Activated CD4-positive, alpha-beta T cell treated with anti-CD3 and anti-CD28 coated beads, Interleukin-2, amount 10 ng/mL, durations not matched to agents 24 days and 14 days (primary cell): Measurements from ENCODE around the gene MPPE1. TPM values are rescaled to one million over a fixed set of nuclear protein-coding genes. Genes with fewer than 3 reads are reported as not detected.
"Not testable (repeated sequence)": the region's sequence is repeated elsewhere in the genome, so short reads cannot be mapped to it uniquely, and the experiment has no call there.

Source experiments
- DNase-seq: peaks from one replicate; pipeline ENCODE4 v3.0.0; 2022
- H3K27ac Mint-ChIP-seq: one replicate; pipeline ENCODE4 v1.8.0; 2022; ENCODE audit warnings: mild to moderate bottlenecking, mixed read lengths
- H3K27me3 Mint-ChIP-seq: one replicate; pipeline ENCODE4 v1.8.0; 2022; ENCODE audit warnings: mixed read lengths
- H3K36me3 Mint-ChIP-seq: one replicate; pipeline ENCODE4 v1.8.0; 2022; ENCODE audit warnings: low read depth, mild to moderate bottlenecking, mixed read lengths
- H3K4me1 Mint-ChIP-seq: one replicate; pipeline ENCODE4 v1.8.0; 2021; ENCODE audit warnings: mixed read lengths
- H3K4me3 Mint-ChIP-seq: one replicate; pipeline ENCODE4 v1.8.0; 2022; ENCODE audit warnings: mild to moderate bottlenecking, moderate library complexity, mixed read lengths
- H3K9me3 Mint-ChIP-seq: one replicate; pipeline ENCODE4 v1.8.0; 2021; ENCODE audit warnings: mixed read lengths
- intact Hi-C: fragments of 100-400 bp; cut with micrococcal nuclease; formaldehyde crosslinking; loops from one replicate; pipeline ENCODE4 v1.15.1; 2023
- total RNA-seq: library from RNA; stranded (reverse); gene quantifications from 2 replicates; pipeline ENCODE4 v1.2.3, GENCODE V29; 2022

The MPPE1 gene
- total RNA-seq, 1 donor from 2014 or later = 39.2 TPM

- Mint-ChIP-seq H3K27me3 (no peaks in the 10 kb centered on the region), H3K9me3 (no peaks in the 10 kb centered on the region), H3K4me1 (peaks cover 8% of the 10 kb centered on the region), H3K4me3 (no peak overlapping the region), H3K36me3 (no peaks in the 10 kb centered on the region), H3K27ac (no peak overlapping the region)
- intact Hi-C loops = no loop called here
- no peak for DNase-seq
These were observed 36.7 kb upstream of the MPPE1 start for GRCh38 chr18:11944786-11945185.

GRCh38 chr18:11944252-11944651 lies 36.1 kb upstream of the MPPE1 start:
- Mint-ChIP-seq H3K27ac (no peak overlapping the region), H3K4me1 (peaks cover 8% of the 10 kb centered on the region), H3K4me3 (no peak overlapping the region), H3K9me3 (no peaks in the 10 kb centered on the region), H3K27me3 (no peaks in the 10 kb centered on the region), H3K36me3 (no peaks in the 10 kb centered on the region)
- DNase-seq = no peak
- intact Hi-C loops = no loop called here

GRCh38 chr18:11943551-11943950 lies 35.4 kb upstream of the MPPE1 start:
- no peaks in the 10 kb centered on the region for H3K36me3 Mint-ChIP-seq
- peaks cover 8% of the 10 kb centered on the region for H3K4me1 Mint-ChIP-seq
- no peak overlapping the region for H3K27ac Mint-ChIP-seq
- no peak overlapping the region for H3K4me3 Mint-ChIP-seq
- intact Hi-C loops = no loop called here
- no peaks in the 10 kb centered on the region for H3K27me3 Mint-ChIP-seq
- no peak for DNase-seq
- H3K9me3 Mint-ChIP-seq = no peaks in the 10 kb centered on the region

- Mint-ChIP-seq H3K27me3 (no peaks in the 10 kb centered on the region), H3K27ac (no peak overlapping the region), H3K4me3 (no peak overlapping the region), H3K9me3 (no peaks in the 10 kb centered on the region), H3K4me1 (peaks cover 2% of the 10 kb centered on the region), H3K36me3 (no peaks in the 10 kb centered on the region)
- no peak for DNase-seq
- intact Hi-C loops = no loop called here
These were observed 32.8 kb upstream of the MPPE1 start for GRCh38 chr18:11940956-11941355.

GRCh38 chr18:11937874-11938478 lies 29.9 kb upstream of the MPPE1 start:
- H3K27me3 Mint-ChIP-seq = no peaks in the 10 kb centered on the region
- no peak overlapping the region for H3K4me3 Mint-ChIP-seq
- no peaks in the 10 kb centered on the region for H3K9me3 Mint-ChIP-seq
- no peak overlapping the region for H3K27ac Mint-ChIP-seq
- H3K4me1 Mint-ChIP-seq = peaks cover 2% of the 10 kb centered on the region
- H3K36me3 Mint-ChIP-seq = no peaks in the 10 kb centered on the region
- peak; percentile 93 for DNase-seq
- intact Hi-C loops = loop anchor here (1.0 to 10.0 kb wide), 3 partner anchors 57 to 297 kb away; no protein-coding TSS in a partner anchor

- Mint-ChIP-seq H3K9me3 (no peaks in the 10 kb centered on the region), H3K27me3 (no peaks in the 10 kb centered on the region), H3K4me1 (no peaks in the 10 kb centered on the region), H3K27ac (no peak overlapping the region), H3K36me3 (no peaks in the 10 kb centered on the region), H3K4me3 (no peak overlapping the region)
- DNase-seq = no peak
- intact Hi-C loops = loop anchor here (10.0 kb wide), 1 partner anchor 302 kb away; no protein-coding TSS in a partner anchor
These were observed 24.3 kb upstream of the MPPE1 start for GRCh38 chr18:11932393-11932792.

GRCh38 chr18:11927497-11927896 lies 19.4 kb upstream of the MPPE1 start:
- Mint-ChIP-seq H3K27ac (no peak overlapping the region), H3K36me3 (no peaks in the 10 kb centered on the region)

GRCh38 chr18:11925800-11926481 lies 17.8 kb upstream of the MPPE1 start:
- Mint-ChIP-seq H3K36me3 (no peaks in the 10 kb centered on the region), H3K27ac (no peak overlapping the region)
- DNase-seq = no peak

More at GRCh38 chr18:11927497-11927896, 19.4 kb upstream of the MPPE1 start:
- H3K4me1 Mint-ChIP-seq = no peaks in the 10 kb centered on the region
- no peaks in the 10 kb centered on the region for H3K27me3 Mint-ChIP-seq
- no peaks in the 10 kb centered on the region for H3K9me3 Mint-ChIP-seq
- no peak overlapping the region for H3K4me3 Mint-ChIP-seq
- DNase-seq = no peak
- intact Hi-C loops = no loop called here

GRCh38 chr18:11923450-11923849 lies 15.3 kb upstream of the MPPE1 start:
- H3K36me3 Mint-ChIP-seq = no peaks in the 10 kb centered on the region
- peaks cover 2% of the 10 kb centered on the region for H3K27me3 Mint-ChIP-seq

More at GRCh38 chr18:11925800-11926481, 17.8 kb upstream of the MPPE1 start:
- intact Hi-C loops = no loop called here
- Mint-ChIP-seq H3K27me3 (no peaks in the 10 kb centered on the region), H3K4me1 (peaks cover 6% of the 10 kb centered on the region), H3K4me3 (no peak overlapping the region), H3K9me3 (no peaks in the 10 kb centered on the region)

GRCh38 chr18:11919522-11919921 lies 11.4 kb upstream of the MPPE1 start:
- H3K36me3 Mint-ChIP-seq, intact Hi-C loops, H3K27ac Mint-ChIP-seq, H3K4me3 Mint-ChIP-seq, DNase-seq, H3K9me3 Mint-ChIP-seq, H3K27me3 Mint-ChIP-seq: not testable (repeated sequence)
- peaks cover 11% of the 10 kb centered on the region for H3K4me1 Mint-ChIP-seq

More at GRCh38 chr18:11923450-11923849, 15.3 kb upstream of the MPPE1 start:
- peaks cover 6% of the 10 kb centered on the region for H3K4me1 Mint-ChIP-seq
- no peak overlapping the region for H3K4me3 Mint-ChIP-seq
- intact Hi-C loops = no loop called here
- no peak overlapping the region for H3K27ac Mint-ChIP-seq
- no peak for DNase-seq
- H3K9me3 Mint-ChIP-seq = no peaks in the 10 kb centered on the region

- H3K4me1 Mint-ChIP-seq, H3K4me3 Mint-ChIP-seq, H3K27ac Mint-ChIP-seq, intact Hi-C loops, H3K27me3 Mint-ChIP-seq, H3K36me3 Mint-ChIP-seq, H3K9me3 Mint-ChIP-seq, DNase-seq: not testable (repeated sequence)
These were observed 8.8 kb upstream of the MPPE1 start for GRCh38 chr18:11916880-11917279.

- intact Hi-C loops = loop anchor here (2.0 kb wide), 2 partner anchors 37 to 399 kb away; partner anchors contain the start of gene TUBB6
- Mint-ChIP-seq H3K36me3 (peaks cover 5% of the 10 kb centered on the region), H3K27ac (peak overlapping the region; percentile 85), H3K9me3 (no peaks in the 10 kb centered on the region), H3K4me1 (peaks cover 15% of the 10 kb centered on the region), H3K27me3 (no peaks in the 10 kb centered on the region), H3K4me3 (peak overlapping the region; percentile 85)
- DNase-seq = no peak
These were observed 1.5 kb upstream of the MPPE1 start for GRCh38 chr18:11909591-11910026.

- Mint-ChIP-seq H3K36me3 (peaks cover 5% of the 10 kb centered on the region), H3K4me1 (peaks cover 15% of the 10 kb centered on the region), H3K27me3 (no peaks in the 10 kb centered on the region), H3K4me3 (peak overlapping the region; percentile 85), H3K27ac (peak overlapping the region; percentile 85), H3K9me3 (no peaks in the 10 kb centered on the region)
- intact Hi-C loops = loop anchor here (2.0 kb wide), 2 partner anchors 38 to 400 kb away; partner anchors contain the start of gene TUBB6
- no peak for DNase-seq
These were observed 941 bp upstream of the MPPE1 start for GRCh38 chr18:11909061-11909455.
